H1 (cell line): Measurements from ENCODE around the gene CUL1. TPM values are rescaled to one million over a fixed set of nuclear protein-coding genes. Genes with fewer than 3 reads are reported as not detected.

ENCODE experiments used
- CTCF ChIA-PET: fragments of 300-600 bp; sonication (Branson Sonifier 250); formaldehyde crosslinking; loops from one replicate; lab custom pipeline; 2021; ENCODE audit not compliant: partially characterized antibody; lab: Charles Lee
- POLR2A ChIA-PET: fragments of 300-600 bp; sonication (Branson Sonifier 250); formaldehyde crosslinking; loops from one replicate; lab custom pipeline; 2021; ENCODE audit warnings: inconsistent platforms; ENCODE audit not compliant: partially characterized antibody; lab: Charles Lee
- DNase-seq, 2 experiments: peaks; one replicate each; pipeline versions ENCODE4 v3.0.0 to v3.0.0-alpha.2; 2010 to 2022; ENCODE audit warnings: low spot score in 2 of 2, low read depth in 1 of 2, mixed read lengths in 1 of 2
- FAIRE-seq: peaks from 2 replicates; lab custom pipeline; 2011; peaks lifted over from hg19 to GRCh38; lab: Jason Lieb, UNC
- H2AFZ ChIP-seq: 2 replicates; pipeline ENCODE4 v1.8.1; 2012; ENCODE audit warnings: low read length, inconsistent platforms
- H2AK5ac ChIP-seq: 2 replicates; pipeline ENCODE4 v1.6.1; 2013; ENCODE audit warnings: low read depth, low read length
- H2BK120ac ChIP-seq: replicated peaks from 2 replicates; pipeline ENCODE3; 2013; ENCODE audit warnings: low read depth, low read length, inconsistent platforms
- H2BK12ac ChIP-seq: 2 replicates; pipeline ENCODE4 v1.6.1; 2013; ENCODE audit warnings: low read depth, low read length
- H2BK15ac ChIP-seq: 2 replicates; pipeline ENCODE4 v1.6.1; 2013; ENCODE audit warnings: low read length
- H2BK20ac ChIP-seq: 2 replicates; pipeline ENCODE4 v1.6.1; 2013; ENCODE audit warnings: low read length
- H2BK5ac ChIP-seq: 2 replicates; pipeline ENCODE4 v1.6.1; 2013; ENCODE audit warnings: low read depth, low read length
- H3K14ac ChIP-seq: 2 replicates; pipeline ENCODE4 v1.6.1; 2013; ENCODE audit warnings: inconsistent platforms; ENCODE audit not compliant: insufficient read length
- H3K18ac ChIP-seq: 2 replicates; pipeline ENCODE4 v1.6.1; 2013; ENCODE audit warnings: low read length; ENCODE audit errors: extremely low read depth
- H3K23ac ChIP-seq: 2 replicates; pipeline ENCODE4 v1.6.1; 2013; ENCODE audit warnings: inconsistent platforms; ENCODE audit not compliant: insufficient read length
- H3K23me2 ChIP-seq: 2 replicates; pipeline ENCODE4 v1.6.1; 2013; ENCODE audit warnings: low read depth, low read length
- H3K27ac ChIP-seq: 2 replicates; pipeline ENCODE4 v1.6.1; 2011; ENCODE audit warnings: low read depth, low read length, inconsistent platforms
- H3K27me3 ChIP-seq, 4 experiments: replicated peaks in 1 of 4; 1 replicate in 1 of 4; 2 replicates in 3 of 4; pipeline versions ENCODE4 v1.6.1 to v1.8.1; 2011 to 2013; ENCODE audit warnings: low read length in 3 of 4, mild to moderate bottlenecking in 3 of 4, inconsistent platforms in 2 of 4, mixed read lengths in 2 of 4, moderate library complexity in 1 of 4; ENCODE audit not compliant: control insufficient read depth in 3 of 4, insufficient read depth in 3 of 4; ENCODE audit errors: extremely low read depth in 1 of 4
- H3K36me3 ChIP-seq, 4 experiments: 2 replicates each; pipeline versions ENCODE4 v1.6.1 to v1.8.1; 2011 to 2013; ENCODE audit warnings: mild to moderate bottlenecking in 4 of 4, low read length in 3 of 4, moderate library complexity in 2 of 4, control low read depth in 1 of 4, inconsistent platforms in 1 of 4; ENCODE audit not compliant: insufficient read depth in 4 of 4, control insufficient read depth in 2 of 4
- H3K4ac ChIP-seq: replicated peaks from 2 replicates; pipeline ENCODE3; 2013; ENCODE audit warnings: low read length, low read depth, mixed read lengths, inconsistent platforms; ENCODE audit not compliant: insufficient read length
- H3K4me1 ChIP-seq, 4 experiments: replicated peaks in 1 of 4; 1 replicate in 1 of 4; 2 replicates in 3 of 4; pipeline versions ENCODE4 v1.6.1 to v1.8.1; 2011 to 2013; ENCODE audit warnings: low read length in 3 of 4, inconsistent platforms in 2 of 4, mixed read lengths in 1 of 4; ENCODE audit not compliant: insufficient read depth in 4 of 4, control insufficient read depth in 3 of 4
- H3K4me2 ChIP-seq, 2 experiments: 2 replicates each; pipeline versions ENCODE4 v1.6.1 to v1.8.1; 2011 to 2013; ENCODE audit warnings: low read depth in 2 of 2, low read length in 2 of 2, control low read depth in 1 of 2, inconsistent platforms in 1 of 2, mild to moderate bottlenecking in 1 of 2; ENCODE audit not compliant: insufficient read depth in 1 of 2
- H3K4me3 ChIP-seq, 4 experiments: fragments of 200-600, 300-600 bp in 1 of 4; sonication (generic), shearing (Covaris generic), sonication (Bioruptor Twin) in 1 of 4; 2 replicates each; pipeline versions ENCODE4 v1.5.1 to v1.8.1; 2011 to 2016; ENCODE audit warnings: low read length in 4 of 4, low read depth in 3 of 4, control low read depth in 2 of 4, inconsistent platforms in 2 of 4, mild to moderate bottlenecking in 2 of 4, mixed read lengths in 1 of 4, moderate library complexity in 1 of 4; ENCODE audit not compliant: insufficient read depth in 2 of 4; ENCODE audit errors: extremely low read depth in 1 of 4
- H3K56ac ChIP-seq: replicated peaks from 2 replicates; pipeline ENCODE3; 2013; ENCODE audit warnings: low read depth, mild to moderate bottlenecking, mixed read lengths, low read length, inconsistent platforms; ENCODE audit not compliant: insufficient read length
- H3K79me1 ChIP-seq: 2 replicates; pipeline ENCODE4 v1.6.1; 2013; ENCODE audit warnings: low read depth, low read length, control low read depth
- H3K79me2 ChIP-seq, 2 experiments: 2 replicates each; pipeline versions ENCODE4 v1.6.1 to v1.8.1; 2012 to 2013; ENCODE audit warnings: low read length in 2 of 2, mild to moderate bottlenecking in 2 of 2, inconsistent platforms in 1 of 2; ENCODE audit not compliant: insufficient read depth in 2 of 2, control insufficient read depth in 1 of 2
- H3K9ac ChIP-seq, 4 experiments: replicated peaks in 1 of 4; 1 replicate in 1 of 4; 2 replicates in 3 of 4; pipeline versions ENCODE4 v1.6.1 to v1.8.1; 2011 to 2013; ENCODE audit warnings: low read depth in 3 of 4, low read length in 3 of 4, control low read depth in 2 of 4, mild to moderate bottlenecking in 2 of 4, moderate library complexity in 2 of 4, inconsistent platforms in 1 of 4; ENCODE audit errors: extremely low read depth in 1 of 4
- H3K9me3 ChIP-seq, 2 experiments: 2 replicates each; pipeline versions ENCODE4 v1.6.1 to v1.8.1; 2012 to 2013; ENCODE audit warnings: mild to moderate bottlenecking in 2 of 2, moderate library complexity in 2 of 2, control low read depth in 1 of 2, inconsistent platforms in 1 of 2, low read depth in 1 of 2, low read length in 1 of 2, mixed read lengths in 1 of 2; ENCODE audit not compliant: insufficient read depth in 2 of 2
- H4K20me1 ChIP-seq, 2 experiments: replicated peaks in 1 of 2; 2 replicates each; pipeline versions ENCODE3 to v1.8.1; 2011 to 2013; ENCODE audit warnings: inconsistent platforms in 2 of 2, low read length in 2 of 2, mild to moderate bottlenecking in 1 of 2; ENCODE audit not compliant: insufficient read depth in 2 of 2, control insufficient read depth in 1 of 2
- H4K5ac ChIP-seq: 2 replicates; pipeline ENCODE4 v1.6.1; 2013; ENCODE audit warnings: low read length, low read depth, mixed read lengths, inconsistent platforms; ENCODE audit not compliant: insufficient read length
- H4K8ac ChIP-seq: 2 replicates; pipeline ENCODE4 v1.8.0; 2013; ENCODE audit warnings: mild to moderate bottlenecking, moderate library complexity, low read length, inconsistent platforms; ENCODE audit not compliant: insufficient read depth; ENCODE audit errors: extremely low read depth
- H4K91ac ChIP-seq: replicated peaks from 2 replicates; pipeline ENCODE3; 2013; ENCODE audit warnings: low read length, mixed read lengths, inconsistent platforms; ENCODE audit not compliant: insufficient read length
- BRCA1 ChIP-seq: IDR thresholded peaks from 2 replicates; pipeline ENCODE4 v1.6.1; 2012; ENCODE audit warnings: low read depth, low read length, improper control_type of control experiment
- KDM5A ChIP-seq: fragments of 200-600 bp; IDR thresholded peaks from 2 replicates; pipeline ENCODE4 v1.7.1; 2012; ENCODE audit warnings: mild to moderate bottlenecking, low read length, inconsistent platforms, mixed read lengths
- NANOG ChIP-seq: IDR thresholded peaks from 2 replicates; pipeline ENCODE4 v1.6.1; 2011; ENCODE audit warnings: low read length, low read depth, mild to moderate bottlenecking, inconsistent platforms; ENCODE audit not compliant: insufficient read depth, poor library complexity, severe bottlenecking
- POLR2AphosphoS5 ChIP-seq: IDR thresholded peaks from 2 replicates; pipeline ENCODE4 v1.6.1; 2011; ENCODE audit warnings: low read depth, low read length
- TBP ChIP-seq: IDR thresholded peaks from 2 replicates; pipeline ENCODE4 v1.6.1; 2011; ENCODE audit warnings: low read depth, low read length, improper control_type of control experiment
- WGBS, 2 experiments: shearing (Covaris generic) in 1 of 2; methylation state at CpG; one replicate each; pipeline versions ENCODE4 v1.1.6 to v1.1.7; 2013 to 2015; ENCODE audit warnings: low lambda C conversion rate in 2 of 2, mixed read lengths in 2 of 2, inconsistent platforms in 1 of 2, low coverage in 1 of 2, missing lambda C conversion rate in 1 of 2; ENCODE audit not compliant: insufficient replicate concordance in 2 of 2, insufficient coverage in 1 of 2, insufficient read length in 1 of 2; ENCODE audit errors: extremely low coverage in 1 of 2, missing lambda C conversion rate in 1 of 2; 5-methylcytosine and 5-hydroxymethylcytosine counted together
- polyA plus RNA-seq, 7 experiments: library from polyadenylated mRNA; depleted of rRNA in 3 of 7; stranded (reverse) in 5 of 7; unstranded in 2 of 7; fragments of >200 nt in 5 of 7; fragments of 200-250 nt in 2 of 7; gene quantifications; 1 replicate in 5 of 7; 2 replicates in 1 of 7; 4 replicates in 1 of 7; pipeline versions ENCODE4 v1.2.1 to v1.2.3, GENCODE V29; 2011 to 2013; ENCODE audit warnings: missing spikeins in 2 of 7, mixed read lengths in 2 of 7
- total RNA-seq: library from RNA; stranded (reverse); fragmentation: NEBNext Ultra II Directional; extraction: Animal tissue kit (Norgen Biotek cat#: 25700); gene quantifications from 2 replicates; pipeline ENCODE4 v1.2.1, GENCODE V29; 2021

The CUL1 gene
- total and polyA plus RNA-seq, 2 of the 8 experiments (the other 6 are each of a cell fraction or from before 2014, with no cell fraction given): 33.0 to 77.3 TPM

DNA sequence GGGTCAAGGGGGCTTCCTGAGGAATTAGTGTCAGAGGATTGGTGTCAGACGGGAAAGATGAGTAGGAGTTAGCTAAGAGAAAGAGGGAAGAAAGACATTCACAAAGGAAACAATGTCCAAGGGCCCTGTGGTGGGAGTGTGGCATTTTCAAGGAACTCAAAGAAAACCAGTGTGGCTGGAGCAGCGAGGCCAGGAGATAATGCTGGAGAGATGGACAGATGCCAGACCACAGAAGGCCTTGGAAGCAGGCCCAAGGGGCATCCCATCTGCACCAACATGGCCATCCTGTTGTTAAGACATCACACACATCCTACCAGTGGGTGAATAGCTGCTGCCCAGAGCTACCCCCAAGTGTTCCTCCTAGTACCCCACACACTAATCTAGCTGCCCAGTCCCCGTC is 36.1 kb upstream of the CUL1 start:
- TF ChIP-seq POLR2AphosphoS5 (no peak), TBP (no peak), BRCA1 (no peak), KDM5A (no peak), NANOG (no peak)
- no peak overlapping the region for H3K27ac ChIP-seq
- H3K9ac ChIP-seq: no peak overlapping the region
- no peaks in the 10 kb centered on the region for H3K27me3 ChIP-seq
- no peak overlapping the region for H2BK20ac ChIP-seq
- CTCF ChIA-PET: no interaction called here
- H3K14ac ChIP-seq: no peak overlapping the region
- H4K8ac ChIP-seq: no peak overlapping the region
- no peak overlapping the region for H2AK5ac ChIP-seq
- no peak overlapping the region for H4K91ac ChIP-seq
- H2BK5ac ChIP-seq: no peak overlapping the region
- no peaks in the 10 kb centered on the region for H4K20me1 ChIP-seq
- no peaks in the 10 kb centered on the region for H3K36me3 ChIP-seq
- H3K4me1 ChIP-seq: no peaks in the 10 kb centered on the region
- no peak overlapping the region for H3K23ac ChIP-seq
- H3K79me1 ChIP-seq: no peaks in the 10 kb centered on the region
- no peak overlapping the region for H3K18ac ChIP-seq
- peak in 1 of 2 experiments; percentile 19 for DNase-seq
- H3K4ac ChIP-seq: no peak overlapping the region
- H3K79me2 ChIP-seq: no peaks in the 10 kb centered on the region
- H2BK15ac ChIP-seq: no peak overlapping the region
- no peak overlapping the region for H4K5ac ChIP-seq
- no peak overlapping the region for H3K4me3 ChIP-seq
- 94% methylated on average over 3 of the region's 3 CpGs; no CpG with 5 or more reads in 1 of the 2 experiments for WGBS, 2 experiments
- POLR2A ChIA-PET: no interaction called here
- H3K56ac ChIP-seq: no peak overlapping the region
- no peaks in the 10 kb centered on the region for H3K9me3 ChIP-seq
- H2BK120ac ChIP-seq: no peak overlapping the region
- no peaks in the 10 kb centered on the region for H3K23me2 ChIP-seq
- no peak overlapping the region for H2AFZ ChIP-seq
- H2BK12ac ChIP-seq: no peak overlapping the region
- FAIRE-seq: no peak
- no peak overlapping the region for H3K4me2 ChIP-seq
